Mesothelial cell of epicardium (in vitro differentiated cells): Measurements from ENCODE around the gene ICA1. TPM values are rescaled to one million over a fixed set of nuclear protein-coding genes. Genes with fewer than 3 reads are reported as not detected.

ENCODE experiments used
- DNase-seq, 2 experiments: peaks; one replicate each; pipeline ENCODE4 v3.0.0; 2021; ENCODE audit warnings: low spot score in 2 of 2; ENCODE audit not compliant: unreplicated experiment in 2 of 2
- H3K27ac Mint-ChIP-seq: 2 replicates; pipeline ENCODE4 v1.8.0; 2021; ENCODE audit warnings: mixed read lengths
- H3K27me3 Mint-ChIP-seq: 2 replicates; pipeline ENCODE4 v1.8.0; 2021; ENCODE audit warnings: low read depth, mixed read lengths
- H3K36me3 Mint-ChIP-seq: 2 replicates; pipeline ENCODE4 v1.8.0; 2021; ENCODE audit warnings: mixed read lengths
- H3K4me1 Mint-ChIP-seq: 2 replicates; pipeline ENCODE4 v1.8.0; 2021; ENCODE audit warnings: mixed read lengths
- H3K4me3 Mint-ChIP-seq: 2 replicates; pipeline ENCODE4 v1.8.0; 2021; ENCODE audit warnings: mild to moderate bottlenecking, moderate library complexity, mixed read lengths
- H3K9me3 Mint-ChIP-seq: 2 replicates; pipeline ENCODE4 v1.8.0; 2021; ENCODE audit warnings: mixed read lengths
- CTCF ChIP-seq: fragments of 200-600 bp; sonication (generic); IDR thresholded peaks from one replicate; pipeline ENCODE4 v1.5.0; 2021; ENCODE audit warnings: antibody characterized with exemption; ENCODE audit not compliant: unreplicated experiment
- total RNA-seq: library from RNA; stranded (reverse); gene quantifications from 3 replicates; pipeline ENCODE4 v1.2.1, GENCODE V29; 2021

ICA1 gene
- total RNA-seq, 1 donor from 2014 or later = 8.2 TPM

DNA sequence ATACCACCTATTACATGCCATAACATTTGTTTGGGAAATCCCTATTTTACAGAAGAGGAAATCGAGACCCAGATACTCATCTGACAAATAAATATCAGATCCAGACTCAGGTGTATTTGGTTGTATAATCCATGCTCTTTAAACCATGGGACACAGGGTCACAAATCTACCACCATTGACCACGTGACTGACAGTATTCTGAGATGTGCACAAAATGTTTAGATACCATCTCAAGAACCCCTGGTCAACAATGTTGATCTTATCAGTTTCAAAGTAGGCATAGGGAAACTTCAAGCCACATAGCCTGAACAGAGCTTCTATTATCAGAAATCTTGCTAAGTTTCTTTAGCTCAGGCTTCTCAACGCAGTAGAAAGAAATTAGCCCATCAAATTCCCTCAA lies 93.6 kb downstream of the ICA1 start:
- no peak for TF ChIP-seq CTCF
- no peak overlapping the region for H3K27ac Mint-ChIP-seq
- DNase-seq = no peak
- no peaks in the 10 kb centered on the region for H3K27me3 Mint-ChIP-seq
- no peaks in the 10 kb centered on the region for H3K36me3 Mint-ChIP-seq
- H3K4me3 Mint-ChIP-seq = no peak overlapping the region
- H3K9me3 Mint-ChIP-seq = no peaks in the 10 kb centered on the region
- H3K4me1 Mint-ChIP-seq = no peaks in the 10 kb centered on the region

DNA sequence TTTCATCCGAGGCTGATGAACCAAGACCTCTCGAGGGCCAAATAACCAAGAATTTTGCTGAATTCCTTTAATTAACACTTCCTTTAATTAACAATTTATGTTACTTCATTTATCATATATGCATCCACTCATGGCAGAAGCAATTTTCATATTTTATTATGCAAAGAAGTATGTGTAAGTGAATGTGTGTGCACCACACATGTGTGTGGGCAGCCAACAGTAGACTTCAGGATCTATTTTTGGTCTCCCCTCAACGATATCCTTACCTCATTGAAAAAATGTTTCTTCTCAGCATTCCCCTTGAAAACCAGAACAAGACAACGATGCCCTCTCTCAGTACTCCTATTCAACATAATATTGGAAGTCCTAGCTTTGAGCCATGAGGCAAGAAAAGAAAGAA lies 96.8 kb downstream of the ICA1 start:
- Mint-ChIP-seq H3K27me3 (no peaks in the 10 kb centered on the region), H3K36me3 (no peaks in the 10 kb centered on the region), H3K9me3 (no peaks in the 10 kb centered on the region), H3K4me3 (no peak overlapping the region), H3K4me1 (no peaks in the 10 kb centered on the region), H3K27ac (no peak overlapping the region)
- no peak for DNase-seq
- TF ChIP-seq CTCF = no peak

DNA sequence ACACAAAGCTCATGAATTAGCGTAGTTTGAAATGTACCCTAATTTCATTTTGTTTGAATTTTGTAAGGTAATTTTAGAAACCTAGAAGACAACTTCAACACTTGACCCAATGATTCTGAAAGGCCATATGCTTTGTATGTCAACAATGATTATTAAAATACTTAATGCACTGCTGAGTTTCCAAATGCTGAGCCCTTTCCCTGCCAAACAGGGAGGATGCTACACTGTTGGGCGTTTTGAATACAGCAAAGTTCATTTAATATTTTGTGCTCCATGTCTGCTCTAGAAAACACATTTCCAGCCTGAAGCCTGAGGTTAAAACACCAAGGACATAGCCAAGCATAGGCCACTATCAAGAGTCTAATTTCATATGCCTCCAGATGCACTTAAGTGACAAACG lies 99.8 kb downstream of the ICA1 start:
- H3K4me3 Mint-ChIP-seq = no peak overlapping the region
- H3K27ac Mint-ChIP-seq = no peak overlapping the region
- H3K36me3 Mint-ChIP-seq = no peaks in the 10 kb centered on the region
- no peak for DNase-seq
- H3K9me3 Mint-ChIP-seq = no peaks in the 10 kb centered on the region
- H3K4me1 Mint-ChIP-seq = no peaks in the 10 kb centered on the region
- H3K27me3 Mint-ChIP-seq = no peaks in the 10 kb centered on the region
- no peak for TF ChIP-seq CTCF

DNA sequence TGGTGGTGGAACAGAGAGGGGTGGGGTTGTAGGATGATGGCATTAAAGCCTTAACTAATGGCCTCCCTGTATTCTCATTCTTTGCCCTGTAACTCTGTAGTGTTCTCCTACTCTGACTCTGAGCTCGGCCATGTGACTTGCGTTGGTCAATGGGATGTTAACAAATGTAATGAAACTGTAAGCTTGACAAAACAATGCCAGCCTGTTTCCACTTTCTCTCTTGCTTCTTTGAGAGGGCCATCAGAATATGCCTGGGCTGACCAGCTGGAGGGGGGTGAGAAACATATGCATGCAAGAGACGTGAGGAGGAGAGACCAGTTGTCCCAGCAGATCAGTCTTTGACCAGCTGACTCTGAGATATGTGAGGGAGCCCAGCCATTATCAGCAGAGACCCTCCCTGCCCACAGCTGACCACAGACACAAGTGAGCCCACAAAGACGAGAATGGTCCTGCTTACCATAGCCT lies 100.6 kb downstream of the ICA1 start:
- Mint-ChIP-seq H3K27me3 (no peaks in the 10 kb centered on the region), H3K9me3 (no peaks in the 10 kb centered on the region), H3K27ac (no peak overlapping the region), H3K36me3 (no peaks in the 10 kb centered on the region), H3K4me1 (no peaks in the 10 kb centered on the region), H3K4me3 (no peak overlapping the region)
- DNase-seq = no peak
- no peak for TF ChIP-seq CTCF

DNA sequence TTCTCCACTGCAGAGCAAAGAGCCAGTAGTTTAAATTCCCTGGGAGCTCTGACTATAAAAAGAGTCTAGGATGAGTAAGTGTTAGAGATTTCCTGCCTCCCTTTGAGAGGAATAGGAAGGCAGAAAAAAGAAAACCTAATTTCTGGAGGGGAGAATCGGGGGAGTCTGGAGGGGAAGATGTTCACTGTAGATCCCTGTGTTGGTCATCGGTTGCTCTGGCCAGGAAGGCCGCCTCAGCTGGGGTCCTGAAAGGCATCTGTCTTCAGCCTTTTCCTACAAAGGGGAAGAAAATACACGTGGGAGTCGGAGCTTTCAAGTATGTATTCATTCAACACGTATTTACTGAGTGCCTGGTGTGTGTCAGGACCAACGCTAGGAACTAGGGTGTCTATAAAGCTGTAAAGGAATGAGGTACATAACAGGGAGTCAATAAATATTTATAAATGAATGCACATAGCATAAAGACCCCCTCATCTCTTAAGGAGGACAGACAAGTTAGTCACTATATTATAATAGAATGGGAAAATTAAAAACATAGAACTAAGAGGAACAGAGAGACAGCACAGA lies 101.1 kb downstream of the ICA1 start:
- no peak for TF ChIP-seq CTCF
- Mint-ChIP-seq H3K9me3 (no peaks in the 10 kb centered on the region), H3K27me3 (no peaks in the 10 kb centered on the region), H3K4me3 (no peak overlapping the region), H3K4me1 (no peaks in the 10 kb centered on the region), H3K36me3 (no peaks in the 10 kb centered on the region), H3K27ac (no peak overlapping the region)
- DNase-seq = no peak

DNA sequence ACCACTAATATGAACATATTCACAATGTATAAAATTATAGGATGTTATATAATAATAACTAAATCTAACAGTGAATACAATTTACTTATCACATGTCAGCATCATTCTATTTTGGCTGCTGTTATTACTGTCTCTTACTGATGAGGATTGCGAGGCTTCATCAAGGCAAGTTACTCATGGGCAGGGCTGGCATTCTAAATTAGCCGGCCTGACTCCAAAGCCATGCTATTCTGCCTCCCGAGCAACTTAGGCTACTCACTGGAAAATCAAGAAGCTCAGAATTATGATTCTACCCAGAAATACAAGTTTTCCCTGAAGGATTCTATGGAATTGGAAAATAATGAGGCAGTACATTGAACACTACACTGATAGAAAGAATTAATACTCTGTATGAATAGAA lies 101.7 kb downstream of the ICA1 start:
- Mint-ChIP-seq H3K36me3 (no peaks in the 10 kb centered on the region), H3K4me1 (no peaks in the 10 kb centered on the region), H3K4me3 (no peak overlapping the region), H3K27ac (no peak overlapping the region), H3K9me3 (no peaks in the 10 kb centered on the region), H3K27me3 (no peaks in the 10 kb centered on the region)
- TF ChIP-seq CTCF = no peak
- no peak for DNase-seq
